ENCODE data around the gene ITSN1. TPM values are rescaled to one million over a fixed set of nuclear protein-coding genes. Genes with fewer than 3 reads are reported as not detected.

Gene ITSN1
- total and polyA plus RNA-seq, 2 of the 13 experiments (the other 11 are each of a cell fraction or from before 2014, with no cell fraction given), result 26.1 to 33.8 TPM

GRCh38 chr21:33763582-33763899 is 121.2 kb downstream of the ITSN1 start:
- TF ChIP-seq MAZ (IDR thresholded peaks at IDR 0.05; ENCODE audit: borderline replicate concordance, low read depth, low read length) (no peak), MAZ (CRISPR knock-in tag; IDR thresholded peaks at IDR 0.05; ENCODE audit: low read depth) (no peak), ZNF552 (CRISPR knock-in tag; IDR thresholded peaks at IDR 0.05; ENCODE audit: borderline replicate concordance) (no peak), ZNF646 (CRISPR knock-in tag; IDR thresholded peaks at IDR 0.05) (no peak), ELF1 (CRISPR knock-in tag; IDR thresholded peaks at IDR 0.05) (no peak), ZFP37 (CRISPR knock-in tag; IDR thresholded peaks at IDR 0.05; ENCODE audit: borderline replicate concordance) (no peak), ZNF724P (CRISPR knock-in tag; IDR thresholded peaks at IDR 0.05; ENCODE audit: borderline replicate concordance) (no peak), POGK (CRISPR knock-in tag; conservative IDR thresholded peaks at IDR 0.05) (no peak), ZNF282 (IDR thresholded peaks at IDR 0.05; ENCODE audit: partially characterized antibody) (no peak), ZNF678 (CRISPR knock-in tag; IDR thresholded peaks at IDR 0.05) (no peak), IKZF4 (CRISPR knock-in tag; IDR thresholded peaks at IDR 0.05; ENCODE audit: borderline replicate concordance, low read depth, not compliant biosample characterization) (no peak), SNRNP70 (IDR thresholded peaks at IDR 0.05; ENCODE audit: low read depth, low read length) (no peak)
- DNase-seq (ENCODE audit: low spot score) (no peak), FAIRE-seq (no peak), ATAC-seq (no peak)
- H3K4me2 ChIP-seq (ENCODE audit: low read depth, low read length), result no peak overlapping the region
- no TSS peak for BruUV-seq (replicated peaks)
- no peaks in the 10 kb centered on the region for H3K79me2 ChIP-seq (ENCODE audit: insufficient read depth, low read length)
- intact Hi-C loops (cut with micrococcal nuclease; ENCODE audit: unreplicated experiment) (loop anchor here (10.0 kb wide), 1 partner anchor 119 kb away; the partner anchor contains the start of genes CRYZL1 and ITSN1), in situ Hi-C loops (cut with HindIII; ENCODE audit: extremely low pct_ligation_motif_present, low pct_unique_long_range_greater_than_20kb) (no loop called here)
- H3K4me1 ChIP-seq (ENCODE audit: insufficient read depth, low read length), result peaks cover 13% of the 10 kb centered on the region
- WGBS (ENCODE audit: low lambda C conversion rate), result 100% methylated on average over 3 of the region's 3 CpGs
- ChIA-PET CTCF (ENCODE audit: low intra/inter-chr PET ratio, low total read pairs) (no interaction called here), POLR2A (no interaction called here)
- no peaks in the 10 kb centered on the region for H4K20me1 ChIP-seq (ENCODE audit: insufficient read depth, low read length)
- no peak overlapping the region for H3K9ac ChIP-seq (ENCODE audit: insufficient read depth, low read depth, low read length)
- no peaks in the 10 kb centered on the region for H3K27me3 ChIP-seq (ENCODE audit: control insufficient read depth in 1 of 2, insufficient read depth in 2 of 2, low read length in 2 of 2)
- no peaks in the 10 kb centered on the region for H3K9me3 ChIP-seq (ENCODE audit: low read length)
- H3K4me3 ChIP-seq (replicated peaks in 1 of 3; ENCODE audit: insufficient read depth in 1 of 3, low read depth in 2 of 3, low read length in 3 of 3), result no peak overlapping the region
- no peak overlapping the region for H2AFZ ChIP-seq (ENCODE audit: low read length)
- no peak overlapping the region for H3K27ac ChIP-seq (ENCODE audit: extremely low read length, insufficient read depth, low read length)
- H3K36me3 ChIP-seq (replicated peaks in 1 of 2; ENCODE audit: control insufficient read depth in 1 of 2, insufficient read depth in 2 of 2, low read length in 2 of 2), result peaks cover 1 to 18% of the 10 kb centered on the region in 2 experiments; a peak in 4 of 5 replicates
